ENCODE data around the gene HMOX2. TPM values are rescaled to one million over a fixed set of nuclear protein-coding genes. Genes with fewer than 3 reads are reported as not detected.

The HMOX2 gene, protein sequence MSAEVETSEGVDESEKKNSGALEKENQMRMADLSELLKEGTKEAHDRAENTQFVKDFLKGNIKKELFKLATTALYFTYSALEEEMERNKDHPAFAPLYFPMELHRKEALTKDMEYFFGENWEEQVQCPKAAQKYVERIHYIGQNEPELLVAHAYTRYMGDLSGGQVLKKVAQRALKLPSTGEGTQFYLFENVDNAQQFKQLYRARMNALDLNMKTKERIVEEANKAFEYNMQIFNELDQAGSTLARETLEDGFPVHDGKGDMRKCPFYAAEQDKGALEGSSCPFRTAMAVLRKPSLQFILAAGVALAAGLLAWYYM
- total RNA-seq: 10 to 100 TPM; 22.0 to 93.9 (median 53.8) TPM

DNA sequence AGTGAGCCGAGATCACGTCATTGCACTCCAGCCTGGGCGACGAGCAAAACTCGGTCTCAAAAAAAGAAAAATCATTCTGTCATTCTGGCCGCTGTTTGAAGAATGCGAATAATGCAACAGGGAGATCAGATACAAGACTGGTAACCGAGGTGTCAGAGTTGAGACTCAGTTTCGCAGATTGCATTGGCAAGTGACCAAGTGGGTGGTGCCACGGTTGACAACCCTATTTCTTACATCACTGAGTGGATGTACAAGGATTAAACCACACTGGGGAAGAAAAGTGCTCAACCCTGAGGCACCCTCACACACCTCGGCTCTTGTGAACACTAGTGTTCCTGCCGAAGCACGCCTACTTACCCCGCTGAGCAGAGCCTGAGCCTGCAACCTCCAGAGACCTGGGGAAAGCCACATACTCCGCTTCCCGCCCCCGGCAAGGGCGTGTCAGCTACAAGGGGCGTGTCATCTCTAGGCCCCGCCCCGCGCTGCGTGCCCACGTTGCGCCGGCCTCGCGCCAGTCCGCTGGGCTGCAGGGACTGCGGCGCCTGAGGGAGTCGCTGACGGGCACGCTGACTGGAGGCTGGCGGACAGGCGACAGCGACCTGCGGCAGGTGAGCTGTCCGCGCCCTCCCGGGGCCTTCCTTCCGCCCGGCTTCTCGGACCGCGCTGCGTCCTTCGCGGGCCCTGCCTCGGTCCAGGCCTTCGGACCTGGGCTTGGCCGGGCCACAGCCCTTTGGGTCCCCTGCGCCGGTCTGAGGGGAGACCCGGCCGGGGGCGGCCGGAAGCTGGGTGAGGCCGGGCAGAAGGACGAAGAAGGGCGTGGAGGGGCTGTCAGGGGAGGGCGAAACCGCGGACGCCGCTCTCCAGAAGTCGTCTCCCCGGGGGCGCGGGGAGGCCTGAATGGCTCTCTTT is at the start of gene HMOX2:
Gene HMOX2, plus strand, starts transcription at position 519 of the 909 bp plus-strand sequence. CDS start 29,127 bp downstream, outside the sequence.
- H3K27ac ChIP-seq: peak within 1 kb of the TSS; percentile 87 to 96 (median 90)
- DNase-seq (peak; percentile 97 to 99), ATAC-seq (ENCODE audit: low FRiP score in 2 of 2) (peak; percentile 97)
- H3K27me3 ChIP-seq: no peaks in the 10 kb centered on the region
- peak; percentile 84 to 98 for TF ChIP-seq POLR2AphosphoS5 (IDR thresholded peaks at IDR 0.05)
- peak in 1 of 4 donors; percentile 41 for TF ChIP-seq EP300 (IDR thresholded peaks at IDR 0.05)
- TF ChIP-seq, protein P1, sequence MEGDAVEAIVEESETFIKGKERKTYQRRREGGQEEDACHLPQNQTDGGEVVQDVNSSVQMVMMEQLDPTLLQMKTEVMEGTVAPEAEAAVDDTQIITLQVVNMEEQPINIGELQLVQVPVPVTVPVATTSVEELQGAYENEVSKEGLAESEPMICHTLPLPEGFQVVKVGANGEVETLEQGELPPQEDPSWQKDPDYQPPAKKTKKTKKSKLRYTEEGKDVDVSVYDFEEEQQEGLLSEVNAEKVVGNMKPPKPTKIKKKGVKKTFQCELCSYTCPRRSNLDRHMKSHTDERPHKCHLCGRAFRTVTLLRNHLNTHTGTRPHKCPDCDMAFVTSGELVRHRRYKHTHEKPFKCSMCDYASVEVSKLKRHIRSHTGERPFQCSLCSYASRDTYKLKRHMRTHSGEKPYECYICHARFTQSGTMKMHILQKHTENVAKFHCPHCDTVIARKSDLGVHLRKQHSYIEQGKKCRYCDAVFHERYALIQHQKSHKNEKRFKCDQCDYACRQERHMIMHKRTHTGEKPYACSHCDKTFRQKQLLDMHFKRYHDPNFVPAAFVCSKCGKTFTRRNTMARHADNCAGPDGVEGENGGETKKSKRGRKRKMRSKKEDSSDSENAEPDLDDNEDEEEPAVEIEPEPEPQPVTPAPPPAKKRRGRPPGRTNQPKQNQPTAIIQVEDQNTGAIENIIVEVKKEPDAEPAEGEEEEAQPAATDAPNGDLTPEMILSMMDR (IDR thresholded peaks at IDR 0.05): peak in 5 of 6 experiments; percentile 23 to 65 (median 58)
- peak in 3 of 4 donors; percentile 75 to 98 (median 87) for TF ChIP-seq POLR2A (IDR thresholded peaks at IDR 0.05)
- no peaks in the 10 kb centered on the region for H3K36me3 ChIP-seq
- H3K4me3 ChIP-seq: peak within 1 kb of the TSS; percentile 71 to 100 (median 86)
- H3K9me3 ChIP-seq: no peaks in the 10 kb centered on the region
- 15 to 49% methylated on average over 13 to 40 of the region's 70 CpGs for WGBS, 2 donors
- H3K4me1 ChIP-seq: peaks cover 29 to 48% (median 33%) of the 10 kb centered on the region in 4 donors

DNA sequence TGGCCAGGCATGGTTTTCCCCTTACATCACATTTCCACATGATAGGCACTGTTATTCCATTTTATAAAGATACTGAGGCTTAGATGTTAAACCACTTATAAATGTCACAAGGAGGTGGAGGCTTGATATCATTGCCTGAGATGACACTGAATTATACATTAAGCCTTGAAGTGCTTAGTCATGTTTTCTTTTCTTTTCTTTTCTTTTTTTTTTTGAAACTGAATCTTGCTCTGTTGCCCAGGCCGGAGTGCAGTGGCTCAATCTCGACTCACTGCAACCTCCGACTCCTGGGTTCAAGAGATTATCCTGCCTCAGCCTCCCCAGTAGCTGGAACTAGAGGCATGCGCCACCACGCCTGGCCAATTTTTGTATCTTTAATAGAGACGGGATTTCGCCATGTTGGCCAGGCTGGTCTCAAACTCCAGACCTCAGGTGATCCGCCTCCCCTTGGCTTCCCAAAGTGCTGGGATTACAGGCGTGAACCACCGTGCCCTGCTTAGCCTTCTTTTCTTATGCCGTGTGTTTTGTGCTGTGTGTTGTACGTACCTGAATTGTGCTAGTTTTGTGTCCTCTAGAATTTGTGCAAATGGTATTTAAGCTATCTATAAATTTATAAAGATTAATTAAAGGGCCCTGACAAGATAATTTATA is 49.4 kb upstream of the HMOX2 start:
- H3K4me3 ChIP-seq: peak overlapping the region in 3 of 4 donors; percentile 70 to 98 (median 87)

DNA sequence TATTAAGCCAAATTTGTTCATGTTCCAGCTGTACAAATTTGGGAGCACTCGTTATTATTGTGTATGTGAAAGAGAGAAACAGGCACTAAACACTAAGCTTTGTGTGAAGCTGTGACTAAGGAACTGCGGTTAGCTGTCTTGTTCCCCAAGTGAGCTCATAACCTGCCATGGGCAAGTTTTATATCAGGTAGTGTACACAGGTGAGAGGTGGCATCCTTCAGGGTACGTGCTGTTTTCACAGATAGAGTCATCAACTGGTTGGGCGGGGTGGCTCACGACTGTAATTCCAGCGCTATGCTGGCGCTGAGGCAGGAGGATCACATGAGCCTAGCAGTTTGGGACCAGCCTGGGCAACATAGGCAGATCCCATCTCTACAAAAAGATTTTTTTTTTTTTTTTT is 47.7 kb upstream of the HMOX2 start:
- no peak overlapping the region for H3K4me3 ChIP-seq
- H3K27ac ChIP-seq: no peak overlapping the region
- no peak for ATAC-seq (ENCODE audit: low FRiP score in 2 of 2)
- 96 to 97% methylated on average over 7 of the region's 7 CpGs for WGBS, 2 donors
- TF ChIP-seq, protein P1 (IDR thresholded peaks at IDR 0.05): no peak
- TF ChIP-seq POLR2AphosphoS5 (IDR thresholded peaks at IDR 0.05) (no peak), EP300 (IDR thresholded peaks at IDR 0.05) (no peak), POLR2A (IDR thresholded peaks at IDR 0.05) (no peak)
- no peak for DNase-seq
- peaks cover 15 to 26% (median 20%) of the 10 kb centered on the region in 4 donors for H3K4me1 ChIP-seq
- no peaks in the 10 kb centered on the region for H3K27me3 ChIP-seq
- peaks cover 0 to 20% (median 7%) of the 10 kb centered on the region in 4 donors for H3K36me3 ChIP-seq
- H3K9me3 ChIP-seq: no peaks in the 10 kb centered on the region

More for the DNA sequence above, 49.4 kb upstream of the HMOX2 start:
- TF ChIP-seq POLR2A (IDR thresholded peaks at IDR 0.05): no peak
- TF ChIP-seq POLR2AphosphoS5 (IDR thresholded peaks at IDR 0.05): no peak
- TF ChIP-seq EP300 (IDR thresholded peaks at IDR 0.05): no peak
- TF ChIP-seq, protein P1 (IDR thresholded peaks at IDR 0.05): no peak
- ATAC-seq (ENCODE audit: low FRiP score in 2 of 2) (no peak), DNase-seq (no peak)
- peaks cover 15 to 26% (median 20%) of the 10 kb centered on the region in 4 donors for H3K4me1 ChIP-seq
- peaks cover 0 to 12% (median 7%) of the 10 kb centered on the region in 4 donors for H3K36me3 ChIP-seq
- H3K27me3 ChIP-seq: no peaks in the 10 kb centered on the region
- no peak overlapping the region for H3K27ac ChIP-seq
- 94 to 95% methylated on average over 12 of the region's 12 CpGs for WGBS, 2 donors
- H3K9me3 ChIP-seq: no peaks in the 10 kb centered on the region

DNA sequence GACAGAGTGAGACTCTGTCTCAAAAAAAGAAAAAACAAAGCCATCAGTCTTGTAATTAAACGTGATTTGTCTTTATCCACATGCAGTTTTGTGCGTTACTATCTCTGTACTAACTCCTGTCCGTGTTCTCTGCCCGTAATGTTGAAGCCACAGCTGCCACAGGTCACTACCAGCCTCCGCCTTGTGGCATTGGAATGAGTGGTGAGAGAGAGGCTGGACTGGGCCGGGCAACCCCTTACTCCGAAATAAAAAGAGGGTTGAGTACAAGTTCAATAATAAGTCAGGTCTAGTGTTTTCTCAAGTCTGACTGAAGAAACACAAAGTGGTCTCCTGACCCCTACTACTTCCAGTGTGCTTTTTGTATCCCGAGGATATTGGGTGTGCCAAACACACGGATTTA is 45.2 kb upstream of the HMOX2 start:
- Histone ChIP-seq H3K27me3 (no peaks in the 10 kb centered on the region), H3K36me3 (peaks cover 0 to 37% (median 17%) of the 10 kb centered on the region in 4 donors)
- 89% methylated on average over 9 of the region's 9 CpGs for WGBS, 2 donors

More for the DNA sequence above, 45.2 kb upstream of the HMOX2 start:
- DNase-seq (no peak), ATAC-seq (ENCODE audit: low FRiP score in 2 of 2) (no peak)
- Histone ChIP-seq H3K4me3 (no peak overlapping the region), H3K4me1 (peaks cover 10 to 18% (median 15%) of the 10 kb centered on the region in 4 donors), H3K9me3 (no peaks in the 10 kb centered on the region), H3K27ac (no peak overlapping the region)
- no peak for TF ChIP-seq POLR2AphosphoS5 (IDR thresholded peaks at IDR 0.05)
- no peak for TF ChIP-seq POLR2A (IDR thresholded peaks at IDR 0.05)
- TF ChIP-seq, protein P1 (IDR thresholded peaks at IDR 0.05): no peak
- TF ChIP-seq EP300 (IDR thresholded peaks at IDR 0.05): no peak

Data from upper lobe of left lung (tissue), 6 donors.